ENCODE measurements around the gene OR52R1.

The OR52R1 gene

DNA sequence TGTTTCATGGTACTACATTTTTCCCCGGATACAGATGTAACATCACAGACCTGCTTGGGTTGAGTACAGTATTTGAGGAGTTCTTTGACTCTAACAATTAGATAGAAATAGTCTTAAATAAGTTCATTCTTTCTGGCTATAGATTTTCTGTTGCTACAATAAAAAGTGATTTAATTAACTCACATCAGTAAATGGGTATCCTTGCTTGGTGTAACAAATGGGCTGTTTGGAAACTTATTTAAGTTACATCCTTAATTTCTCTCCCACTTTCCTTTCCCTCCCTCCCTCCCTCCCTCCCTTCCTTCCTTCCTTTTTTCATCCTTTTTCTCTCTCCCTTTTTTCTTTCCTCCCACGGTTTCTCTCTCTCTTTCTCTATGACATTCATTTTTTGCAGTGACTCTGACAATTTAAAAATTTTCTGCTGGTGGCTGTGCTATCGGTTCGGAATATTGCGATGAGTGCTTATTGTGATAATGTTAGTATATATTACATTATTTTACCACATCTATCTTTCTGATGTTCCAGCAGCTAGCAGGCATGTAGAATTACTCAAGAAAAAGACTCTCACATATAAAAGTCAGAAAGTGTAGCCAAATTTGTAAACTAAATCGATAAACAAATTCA is 37.6 kb downstream of the OR52R1 start:
- no peak for TF ChIP-seq CTCF (IDR thresholded peaks at IDR 0.05)
- Histone ChIP-seq H3K36me3 (no peaks in the 10 kb centered on the region), H3K27ac (no peak overlapping the region), H3K4me1 (ENCODE audit: control insufficient read depth in 1 of 2, insufficient read depth in 1 of 2, low read depth in 1 of 2, low read length in 1 of 2) (no peaks in the 10 kb centered on the region), H3K9me3 (no peaks in the 10 kb centered on the region), H3K4me3 (ENCODE audit: low read depth in 1 of 2, low read length in 1 of 2) (no peak overlapping the region), H3K27me3 (no peaks in the 10 kb centered on the region)

DNA sequence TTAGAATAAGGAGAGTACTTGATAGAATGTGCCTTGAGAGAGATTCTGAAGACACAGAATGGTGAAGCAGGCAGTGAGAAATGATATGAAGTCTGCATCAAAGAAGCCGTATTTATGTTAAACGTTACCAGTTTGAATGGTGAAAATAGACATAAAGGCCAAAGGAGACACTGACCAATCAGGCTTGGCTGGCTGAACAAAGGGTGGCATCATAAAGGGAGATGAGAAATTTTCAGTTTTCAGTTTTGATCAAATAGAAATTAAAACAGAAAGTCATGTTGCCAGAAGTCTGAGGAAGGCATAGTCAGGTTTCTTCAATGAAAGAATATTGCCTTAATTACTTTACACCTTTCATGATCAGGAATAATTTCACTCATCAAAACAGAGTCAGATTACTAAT is 41.1 kb downstream of the OR52R1 start:
- Histone ChIP-seq H3K4me3 (ENCODE audit: low read depth in 1 of 2, low read length in 1 of 2) (no peak overlapping the region), H3K9me3 (no peaks in the 10 kb centered on the region), H3K27me3 (no peaks in the 10 kb centered on the region), H3K36me3 (no peaks in the 10 kb centered on the region), H3K4me1 (ENCODE audit: control insufficient read depth in 1 of 2, insufficient read depth in 1 of 2, low read depth in 1 of 2, low read length in 1 of 2) (no peaks in the 10 kb centered on the region), H3K27ac (no peak overlapping the region)
- TF ChIP-seq CTCF (IDR thresholded peaks at IDR 0.05) = no peak
